Stimulated activated CD4-positive, alpha-beta T cell treated with anti-CD3 and anti-CD28 coated beads, Interleukin-4, amount 100 ng/mL, for 4 hours (primary cell): Measurements from ENCODE around the gene E2F3.

ENCODE experiments used
- DNase-seq, 2 experiments: peaks; one replicate each; pipeline ENCODE4 v3.0.0-alpha.2; 2020

The E2F3 gene

GRCh38 chr6:20402342-20403069 lies 827 bp downstream of the E2F3 start:
- DNase-seq = peak; percentile 24 to 34

GRCh38 chr6:20403070-20403765 lies 1.5 kb downstream of the E2F3 start:
- DNase-seq = peak; percentile 92 to 94

- peak; percentile 74 to 88 for DNase-seq
Observed at GRCh38 chr6:20403766-20404640, 2.3 kb downstream of the E2F3 start.

DNA sequence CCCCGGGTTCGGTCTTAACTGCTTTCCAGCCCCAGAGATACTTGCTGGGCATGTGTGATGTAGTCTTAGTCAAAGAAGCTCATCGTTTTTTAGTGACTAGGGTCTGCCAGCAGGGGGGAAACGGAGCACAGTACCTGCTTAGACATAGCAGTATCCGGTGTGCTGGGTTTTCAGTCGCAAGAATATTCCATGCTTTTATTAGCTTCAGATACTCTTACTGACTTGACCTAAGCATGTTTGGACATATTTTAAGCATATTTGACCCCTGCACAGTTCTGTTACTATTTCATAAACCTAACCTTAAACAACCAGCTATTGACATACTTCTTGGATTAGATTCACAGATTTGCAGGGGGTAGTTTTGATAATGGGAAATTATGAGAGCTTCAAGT lies 3.0 kb downstream of the E2F3 start:
- peak; percentile 57 to 73 for DNase-seq

DNA sequence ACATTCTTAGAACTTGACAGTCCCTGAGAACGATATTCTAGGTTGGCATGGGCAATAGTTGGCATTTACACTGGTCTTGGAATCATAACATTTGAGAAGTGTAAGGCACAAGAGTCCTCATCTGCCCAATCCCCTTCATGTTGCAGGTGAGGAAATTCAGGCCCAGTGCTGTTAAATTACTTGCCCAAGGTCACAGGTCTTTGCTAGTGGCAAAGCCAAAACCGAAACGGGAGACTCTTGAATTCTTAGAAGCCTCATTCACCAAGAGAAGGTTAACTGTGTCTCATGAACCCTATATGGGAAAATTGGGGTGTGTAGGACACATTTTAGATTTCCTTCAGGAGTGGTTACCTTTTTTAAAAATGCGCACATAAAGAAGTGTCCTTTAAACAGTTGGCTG lies 7.2 kb downstream of the E2F3 start:
- DNase-seq = no peak

- DNase-seq = no peak
Observed at GRCh38 chr6:20409427-20409971, 7.8 kb downstream of the E2F3 start.

DNA sequence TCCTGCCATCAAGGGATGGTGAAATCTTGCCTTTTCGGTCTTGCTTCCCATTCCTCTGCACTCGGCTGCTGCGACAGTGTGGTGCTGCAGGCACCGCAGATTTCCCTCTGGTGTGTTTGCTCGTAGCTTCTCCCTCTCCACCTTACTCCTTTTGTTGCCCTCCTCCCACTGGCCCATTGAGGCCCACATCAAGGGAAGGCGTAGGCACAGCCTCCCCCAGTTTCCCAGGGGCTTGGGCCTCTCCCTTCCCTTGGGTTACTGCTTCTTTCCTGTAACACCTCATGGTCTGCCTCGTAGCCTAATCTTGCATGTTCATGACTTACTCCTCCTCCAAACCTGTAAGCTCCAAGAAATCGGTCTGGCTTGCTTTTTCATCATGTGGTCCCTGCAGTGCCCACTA lies 9.9 kb downstream of the E2F3 start:
- no peak for DNase-seq

DNA sequence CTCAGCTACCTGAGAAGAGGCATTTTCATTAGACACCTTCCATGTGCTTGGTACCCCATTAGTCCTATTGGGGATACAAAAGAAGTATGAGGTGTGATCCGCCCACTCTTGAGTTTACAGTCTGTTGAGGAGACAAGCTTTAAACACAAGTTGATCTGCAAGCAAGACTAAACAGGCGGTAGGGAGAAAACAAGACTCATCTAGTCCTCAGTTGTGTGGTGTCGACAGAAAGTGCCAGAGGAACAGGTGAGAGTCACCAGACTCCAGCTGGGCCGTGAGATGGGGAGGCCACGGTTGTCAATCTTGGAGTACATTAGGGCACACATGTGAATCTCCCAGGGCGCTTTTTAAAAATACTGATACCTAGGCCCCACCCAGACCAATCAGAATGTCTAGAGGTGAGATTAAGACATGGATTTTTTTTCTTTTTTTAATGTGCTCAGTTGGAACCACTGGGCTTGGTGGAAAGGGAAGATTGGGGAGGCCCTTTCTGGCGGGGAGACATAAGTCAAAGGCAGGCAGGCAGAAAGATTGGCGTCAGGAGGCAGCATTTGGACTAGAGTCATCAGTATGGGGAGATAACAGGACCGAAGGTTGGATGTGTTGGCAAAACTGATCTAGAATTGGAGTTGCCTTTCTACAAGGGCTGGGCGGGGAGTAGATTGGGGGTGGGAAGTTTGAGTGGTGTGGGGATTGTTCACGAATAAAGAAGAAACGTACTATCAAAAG lies 10.4 kb downstream of the E2F3 start:
- DNase-seq = no peak

GRCh38 chr6:20412682-20413073 lies 11.0 kb downstream of the E2F3 start:
- DNase-seq = no peak

DNA sequence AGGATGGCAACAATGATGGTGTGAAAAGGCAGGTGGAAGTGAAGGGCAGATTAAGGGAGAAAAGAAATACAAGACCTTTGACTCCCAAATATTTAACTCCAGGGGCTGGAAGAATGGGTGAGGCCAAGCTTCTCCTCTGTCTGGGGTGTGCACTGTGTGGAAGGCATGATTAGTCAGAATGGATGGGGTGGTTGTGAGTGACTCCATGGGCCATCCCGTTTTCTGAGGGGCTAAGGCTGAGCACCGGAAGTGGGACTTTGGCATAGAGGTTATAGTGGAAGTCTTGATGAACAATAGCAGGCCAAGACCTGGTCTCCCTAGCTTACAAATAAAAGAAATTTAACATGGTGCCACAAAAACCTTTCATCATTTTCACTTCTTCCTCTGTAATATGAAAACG lies 12.1 kb downstream of the E2F3 start:
- DNase-seq = no peak

GRCh38 chr6:20414711-20415110 lies 13.0 kb downstream of the E2F3 start:
- DNase-seq = no peak

DNA sequence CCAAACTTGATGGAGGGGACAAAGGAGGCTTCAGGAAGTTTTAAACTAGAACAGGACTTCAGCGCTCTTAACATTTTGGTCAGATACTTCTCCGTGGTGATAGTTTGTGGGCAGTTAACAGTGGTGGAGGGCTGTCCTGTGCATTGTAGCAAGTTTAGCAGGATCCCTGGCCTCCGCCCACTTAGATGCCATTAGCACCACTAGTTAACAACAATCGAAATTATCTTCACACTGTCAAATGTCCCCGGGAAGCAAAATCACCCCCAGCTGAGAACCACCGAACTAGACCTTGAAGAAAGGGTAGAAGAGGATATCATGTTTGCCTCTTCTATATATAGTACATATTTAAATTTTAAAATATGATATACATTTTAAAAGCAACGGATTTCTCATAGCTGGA lies 13.6 kb downstream of the E2F3 start:
- no peak for DNase-seq

- no peak for DNase-seq
Observed at GRCh38 chr6:20415712-20416454, 14.2 kb downstream of the E2F3 start.

- no peak for DNase-seq
Observed at GRCh38 chr6:20416567-20417345, 15.1 kb downstream of the E2F3 start.

GRCh38 chr6:20417819-20418218 lies 16.1 kb downstream of the E2F3 start:
- DNase-seq = no peak

DNA sequence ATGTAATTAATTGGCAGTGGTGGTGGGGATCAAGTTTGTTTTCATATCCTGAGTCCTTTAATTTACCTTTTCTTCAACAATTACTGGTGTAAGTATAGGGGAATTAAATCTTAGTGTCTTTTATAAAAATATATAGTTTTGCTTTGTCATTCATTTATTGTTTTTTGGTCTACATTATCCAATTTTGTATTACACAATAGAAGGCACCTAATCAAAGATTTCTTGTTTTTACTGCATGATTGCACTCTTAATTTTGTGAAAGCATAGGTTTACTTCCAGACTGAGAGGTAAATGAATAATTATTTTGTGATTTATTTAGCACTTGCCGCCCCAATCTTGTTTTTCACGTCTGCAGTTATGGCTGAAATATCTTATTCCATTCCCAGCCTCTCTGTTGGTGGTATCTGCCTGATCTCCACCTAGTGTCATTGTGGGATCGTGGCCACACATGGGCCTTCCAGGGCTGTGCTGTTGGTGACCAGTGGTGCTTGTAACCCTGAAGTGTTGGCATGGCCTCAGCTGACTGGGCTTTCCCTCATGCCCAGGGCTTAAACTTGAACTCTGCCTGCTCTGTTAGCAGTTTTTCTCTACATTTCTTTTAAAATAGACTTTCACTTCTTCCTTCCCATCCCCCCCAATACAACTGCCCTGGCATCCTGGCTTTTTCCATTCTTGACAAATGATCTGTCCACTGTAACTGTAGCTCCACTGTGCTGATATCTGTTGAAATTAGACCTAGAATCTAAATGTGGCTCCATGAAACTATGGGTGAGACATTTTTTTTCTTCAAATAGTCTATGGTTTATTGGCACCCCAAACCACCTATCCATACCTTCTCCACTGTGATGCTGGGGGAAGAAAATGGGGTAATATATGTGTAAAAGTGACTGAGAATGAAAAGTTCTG lies 24.8 kb downstream of the E2F3 start:
- no peak for DNase-seq

DNA sequence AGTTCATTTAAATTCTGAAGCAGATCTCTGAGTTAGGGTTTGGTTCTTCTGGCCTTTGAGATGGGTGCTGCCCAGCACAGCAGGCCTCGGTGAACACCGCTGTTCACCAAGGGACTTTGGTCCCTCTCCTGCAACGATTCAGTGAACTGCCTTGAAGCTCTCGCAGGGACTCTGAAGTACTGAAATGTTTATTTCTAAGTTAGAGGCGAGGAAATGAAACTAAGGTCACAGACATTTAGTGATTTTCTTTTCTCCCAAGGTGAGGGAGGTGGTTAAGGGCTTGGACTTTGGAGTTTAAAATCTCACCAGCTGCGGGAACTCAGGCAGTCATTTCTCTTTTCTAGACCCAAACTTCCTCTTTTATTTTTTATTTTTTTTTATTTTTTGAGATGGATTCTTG lies 26.2 kb downstream of the E2F3 start:
- no peak for DNase-seq

- DNase-seq = no peak
Observed at GRCh38 chr6:20432692-20433091, 31.0 kb downstream of the E2F3 start.

GRCh38 chr6:20433321-20433720 lies 31.6 kb downstream of the E2F3 start:
- DNase-seq = no peak

DNA sequence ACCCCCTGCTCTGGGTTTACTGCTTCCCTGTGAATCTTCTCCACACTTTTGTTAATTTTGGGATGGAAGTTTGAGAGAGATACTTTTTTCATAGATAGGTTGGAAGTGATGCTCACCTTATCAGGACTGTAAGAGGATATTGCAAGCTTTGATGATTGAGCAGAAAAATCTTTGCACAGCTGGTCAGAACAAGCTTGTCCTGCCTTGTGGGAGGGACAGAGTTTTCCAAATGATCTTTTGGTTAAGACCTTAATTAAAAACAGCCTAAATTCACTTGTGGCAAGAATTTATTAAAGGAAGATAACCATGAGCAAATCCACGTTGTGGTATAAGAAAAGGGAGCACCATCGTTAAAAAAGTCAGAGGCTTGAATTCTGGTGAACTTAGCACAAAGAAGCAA lies 32.2 kb downstream of the E2F3 start:
- no peak for DNase-seq
